Colonic mucosa (tissue), 4 donors: Measurements from ENCODE around the gene DCAKD. TPM values are rescaled to one million over a fixed set of nuclear protein-coding genes. Genes with fewer than 3 reads are reported as not detected.

ENCODE experiments used
- DNase-seq: peaks from one replicate; pipeline ENCODE4 v3.0.0-alpha.2; 2020
- H3K27ac ChIP-seq: fragments of 200-600 bp; one replicate; pipeline ENCODE4 v1.8.0; 2021
- H3K27me3 ChIP-seq: fragments of 200-600 bp; one replicate; pipeline ENCODE4 v1.8.0; 2021
- H3K36me3 ChIP-seq: fragments of 200-600 bp; one replicate; pipeline ENCODE4 v1.8.0; 2021
- H3K4me1 ChIP-seq: fragments of 200-600 bp; one replicate; pipeline ENCODE4 v1.8.0; 2021; ENCODE audit warnings: mild to moderate bottlenecking
- H3K4me3 ChIP-seq: fragments of 200-600 bp; one replicate; pipeline ENCODE4 v1.8.0; 2021
- H3K9ac ChIP-seq, 2 donors: one replicate each; pipeline ENCODE4 v1.7.0; 2013; ENCODE audit warnings: control low read depth in 2 of 2, low read depth in 2 of 2, low read length in 2 of 2
- H3K9me3 ChIP-seq: fragments of 200-600 bp; one replicate; pipeline ENCODE4 v1.8.0; 2021
- intact Hi-C: fragments of 100-400 bp; cut with DNase I; formaldehyde crosslinking; loops from one replicate; pipeline ENCODE4 v1.14.1; 2022
- total RNA-seq, 2 donors: library from RNA; stranded (reverse); fragmentation: NEBNext Ultra II Directional in 1 of 2; extraction: Animal tissue kit (Norgen Biotek cat#: 25700) in 1 of 2; gene quantifications; one replicate each; pipeline ENCODE4 v1.2.1, GENCODE V29; 2021
- TF ChIP-seq, protein P1 (sequence below): fragments of 200-600 bp; IDR thresholded peaks from one replicate; pipeline ENCODE4 v1.8.0; 2022; ENCODE audit warnings: antibody characterized with exemption, mild to moderate bottlenecking
- donor health status: healthy.
- donor health status: DM: no; HTN: no; CAD: no.
- donor health status: DM: no; HTN: no; CAD: no.

Gene DCAKD
- total RNA-seq, 2 donors from 2014 or later, result 20.2 to 46.8 TPM

DNA sequence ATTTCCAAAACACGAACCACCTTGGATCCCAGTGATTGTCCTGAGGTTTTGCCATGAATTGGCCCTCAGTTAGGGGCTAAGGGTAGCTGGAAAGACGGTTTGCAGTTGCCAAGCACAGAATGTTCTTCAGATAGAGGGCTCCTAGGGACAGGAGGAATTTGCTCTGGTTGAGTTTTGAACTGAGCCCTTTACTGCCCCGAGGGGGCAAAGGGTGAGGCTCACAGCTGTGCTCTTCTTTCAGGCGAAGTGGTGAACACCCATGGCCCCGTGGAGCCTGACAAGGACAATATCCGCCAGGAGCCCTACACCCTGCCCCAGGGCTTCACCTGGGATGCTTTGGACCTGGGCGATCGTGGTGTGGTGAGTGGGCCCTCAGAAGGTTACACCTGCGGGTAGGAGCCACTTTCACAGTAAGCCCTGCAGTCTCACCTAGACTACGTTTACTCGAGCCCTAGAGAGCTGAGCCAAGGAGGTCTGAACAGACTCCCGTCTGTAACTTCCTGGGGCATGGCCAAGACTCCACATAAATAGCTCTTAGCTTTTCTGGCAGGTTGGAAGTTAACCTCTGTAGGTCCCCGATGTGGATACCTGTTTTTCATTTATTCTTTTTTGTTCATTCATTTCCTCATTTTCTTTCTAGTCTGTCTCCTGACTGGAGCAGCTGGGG is 42.1 kb upstream of the DCAKD start:
- no peaks in the 10 kb centered on the region for H3K9me3 ChIP-seq
- H3K27me3 ChIP-seq, result no peaks in the 10 kb centered on the region
- no peaks in the 10 kb centered on the region for H3K36me3 ChIP-seq
- intact Hi-C loops, result no loop called here
- no peak for DNase-seq
- no peaks in the 10 kb centered on the region for H3K4me1 ChIP-seq
- H3K9ac ChIP-seq, result peak overlapping the region in 1 of 2 donors; percentile 17
- TF ChIP-seq, protein P1, sequence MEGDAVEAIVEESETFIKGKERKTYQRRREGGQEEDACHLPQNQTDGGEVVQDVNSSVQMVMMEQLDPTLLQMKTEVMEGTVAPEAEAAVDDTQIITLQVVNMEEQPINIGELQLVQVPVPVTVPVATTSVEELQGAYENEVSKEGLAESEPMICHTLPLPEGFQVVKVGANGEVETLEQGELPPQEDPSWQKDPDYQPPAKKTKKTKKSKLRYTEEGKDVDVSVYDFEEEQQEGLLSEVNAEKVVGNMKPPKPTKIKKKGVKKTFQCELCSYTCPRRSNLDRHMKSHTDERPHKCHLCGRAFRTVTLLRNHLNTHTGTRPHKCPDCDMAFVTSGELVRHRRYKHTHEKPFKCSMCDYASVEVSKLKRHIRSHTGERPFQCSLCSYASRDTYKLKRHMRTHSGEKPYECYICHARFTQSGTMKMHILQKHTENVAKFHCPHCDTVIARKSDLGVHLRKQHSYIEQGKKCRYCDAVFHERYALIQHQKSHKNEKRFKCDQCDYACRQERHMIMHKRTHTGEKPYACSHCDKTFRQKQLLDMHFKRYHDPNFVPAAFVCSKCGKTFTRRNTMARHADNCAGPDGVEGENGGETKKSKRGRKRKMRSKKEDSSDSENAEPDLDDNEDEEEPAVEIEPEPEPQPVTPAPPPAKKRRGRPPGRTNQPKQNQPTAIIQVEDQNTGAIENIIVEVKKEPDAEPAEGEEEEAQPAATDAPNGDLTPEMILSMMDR, result no peak
- no peak overlapping the region for H3K4me3 ChIP-seq
- H3K27ac ChIP-seq, result peak overlapping the region; percentile 70

DNA sequence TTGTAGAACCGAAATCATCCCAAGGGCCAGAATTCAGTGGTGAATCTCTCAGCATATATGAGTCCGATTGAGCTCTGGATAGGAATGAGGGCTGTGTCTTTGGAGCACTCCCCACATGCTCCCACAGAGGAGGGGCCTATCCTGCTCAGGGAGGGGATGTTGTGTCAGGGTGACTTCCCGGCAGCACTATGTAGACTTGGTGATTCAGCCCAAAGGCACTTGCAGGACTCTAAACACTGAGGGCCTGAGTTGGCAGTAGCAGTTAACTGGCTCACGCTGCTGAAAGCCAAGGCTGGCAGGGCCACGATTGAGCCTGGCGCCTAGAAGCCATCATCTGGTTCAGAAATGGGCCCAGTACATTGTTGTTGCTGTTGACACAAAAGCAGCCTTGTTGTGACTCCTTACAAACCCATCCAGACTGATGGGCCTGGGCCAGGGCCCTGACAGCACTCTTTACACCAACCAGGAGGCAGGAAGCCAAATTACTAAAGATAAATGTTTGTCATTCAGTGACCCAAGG is 41.5 kb upstream of the DCAKD start:
- H3K4me3 ChIP-seq, result no peak overlapping the region
- peak overlapping the region in 1 of 2 donors; percentile 17 for H3K9ac ChIP-seq
- H3K27ac ChIP-seq, result peak overlapping the region; percentile 70
- TF ChIP-seq, protein P1, result no peak
- no peaks in the 10 kb centered on the region for H3K36me3 ChIP-seq
- DNase-seq, result peak; percentile 47
- H3K9me3 ChIP-seq, result no peaks in the 10 kb centered on the region
- no peaks in the 10 kb centered on the region for H3K4me1 ChIP-seq
- intact Hi-C loops, result no loop called here
- H3K27me3 ChIP-seq, result no peaks in the 10 kb centered on the region

DNA sequence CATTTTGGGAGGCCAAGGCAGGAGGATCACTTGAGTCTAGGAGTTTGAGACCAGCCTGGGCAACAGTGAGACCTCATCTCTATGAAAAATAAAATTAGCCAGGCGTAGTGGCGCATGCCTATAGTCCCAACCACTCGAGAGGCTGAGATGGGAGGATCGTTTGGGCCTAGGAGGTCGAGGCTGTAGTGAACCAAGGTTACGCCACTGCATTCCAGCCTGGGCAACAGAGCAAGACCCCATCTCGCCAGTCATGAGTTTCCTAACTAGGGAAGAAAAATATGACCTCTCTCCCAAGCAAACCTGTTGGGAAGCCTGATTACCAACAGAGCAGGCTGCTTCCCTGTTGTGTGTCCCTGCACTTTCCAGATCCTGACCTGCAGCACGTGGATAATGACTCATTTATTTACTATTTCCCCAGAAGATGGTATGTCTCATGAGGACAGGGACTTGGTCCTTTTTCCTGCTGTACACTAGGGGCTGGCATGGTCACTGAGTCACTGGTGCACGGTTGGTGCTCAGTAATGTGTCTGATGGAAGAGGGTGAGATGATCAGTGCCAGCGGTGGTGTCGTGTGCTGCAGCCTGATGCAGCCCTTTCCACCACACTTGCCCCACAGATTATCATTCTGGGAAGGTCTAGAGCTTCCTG is 40.5 kb upstream of the DCAKD start:
- H3K4me1 ChIP-seq, result no peaks in the 10 kb centered on the region
- H3K9ac ChIP-seq, result no peak overlapping the region
- no peaks in the 10 kb centered on the region for H3K27me3 ChIP-seq
- no peak for DNase-seq
- no peaks in the 10 kb centered on the region for H3K36me3 ChIP-seq
- H3K4me3 ChIP-seq, result no peak overlapping the region
- peak overlapping the region; percentile 19 for H3K27ac ChIP-seq
- TF ChIP-seq, protein P1, result no peak
- H3K9me3 ChIP-seq, result no peaks in the 10 kb centered on the region
- intact Hi-C loops, result no loop called here

DNA sequence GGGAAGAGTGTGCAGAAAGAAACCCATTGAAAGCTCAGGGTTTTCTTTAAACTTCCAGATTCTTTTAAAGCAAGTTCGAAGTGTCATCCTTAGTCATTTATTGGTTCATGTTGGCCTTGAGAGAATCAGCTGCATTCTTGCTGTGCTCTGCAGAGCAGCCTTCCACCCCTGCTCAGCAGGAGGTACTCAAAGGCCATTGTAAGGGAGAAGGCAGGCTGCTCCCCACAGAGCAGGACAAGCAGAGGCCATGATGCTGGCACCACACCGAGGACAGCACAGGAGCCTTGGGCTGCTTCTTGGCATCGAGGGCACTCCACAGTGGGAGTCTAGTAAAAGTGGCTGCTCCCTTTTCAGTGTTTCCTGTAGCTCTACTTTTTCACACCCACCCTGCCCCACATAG is 39.3 kb upstream of the DCAKD start:
- Histone ChIP-seq H3K36me3 (no peaks in the 10 kb centered on the region), H3K4me1 (no peaks in the 10 kb centered on the region), H3K27ac (no peak overlapping the region), H3K9ac (no peak overlapping the region), H3K27me3 (no peaks in the 10 kb centered on the region), H3K4me3 (no peak overlapping the region), H3K9me3 (no peaks in the 10 kb centered on the region)
- DNase-seq, result no peak
- intact Hi-C loops, result no loop called here
- TF ChIP-seq, protein P1, result no peak

DNA sequence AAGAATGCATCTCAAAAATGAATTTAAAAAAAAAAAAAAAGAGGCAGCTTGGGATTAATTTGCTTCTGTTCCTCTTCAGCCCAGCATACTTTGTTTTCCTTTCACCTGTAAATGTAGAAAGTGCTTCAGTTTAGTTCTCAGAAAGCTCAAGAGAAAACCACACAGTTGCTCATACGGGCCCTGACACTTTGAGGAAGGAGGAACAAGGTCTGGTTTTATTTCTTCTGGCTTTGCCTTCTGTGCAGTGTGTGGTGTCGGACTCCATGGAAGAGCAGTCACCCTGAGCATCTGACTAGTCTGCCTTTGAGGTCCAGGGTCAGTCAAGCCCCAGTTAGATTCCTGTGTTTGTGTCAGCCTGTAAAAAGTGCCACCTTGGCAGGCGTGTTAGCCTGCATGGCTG is 37.3 kb upstream of the DCAKD start:
- Histone ChIP-seq H3K27ac (no peak overlapping the region), H3K27me3 (no peaks in the 10 kb centered on the region), H3K4me3 (no peak overlapping the region), H3K36me3 (no peaks in the 10 kb centered on the region), H3K9ac (no peak overlapping the region), H3K9me3 (no peaks in the 10 kb centered on the region), H3K4me1 (no peaks in the 10 kb centered on the region)
- intact Hi-C loops, result no loop called here
- TF ChIP-seq, protein P1, result no peak
- no peak for DNase-seq
